HepG2 (cell line): Measurements from ENCODE around the gene CCNQ. TPM values are rescaled to one million over a fixed set of nuclear protein-coding genes. Genes with fewer than 3 reads are reported as not detected.

Experiments used
- ELF4 ChIP-seq: sonication (generic); formaldehyde crosslinking; IDR thresholded peaks from 2 replicates; pipeline ENCODE4 v1.5.0; 2020; ENCODE audit warnings: missing genetic modification reagents, mild to moderate bottlenecking, moderate library complexity, borderline replicate concordance
- FOXO1 ChIP-seq: sonication (generic); formaldehyde crosslinking; IDR thresholded peaks from 2 replicates; pipeline ENCODE4 v1.4.0; 2020; ENCODE audit warnings: missing genetic modification reagents
- GATA4 ChIP-seq: sonication (generic); IDR thresholded peaks from 2 replicates; pipeline ENCODE4 v1.6.1; 2016; ENCODE audit warnings: antibody characterized with exemption, low read depth, borderline replicate concordance
- GATAD2A ChIP-seq: IDR thresholded peaks from 2 replicates; pipeline ENCODE4 v1.6.1; 2016
- HDAC2 ChIP-seq: sonication (generic); formaldehyde crosslinking; IDR thresholded peaks from 2 replicates; pipeline ENCODE4 v1.4.0; 2020; ENCODE audit warnings: missing genetic modification reagents
- ISL2 ChIP-seq: sonication (generic); formaldehyde crosslinking; IDR thresholded peaks from 2 replicates; pipeline ENCODE4 v1.5.0; 2020; ENCODE audit warnings: missing genetic modification reagents
- PCBP2 ChIP-seq: fragments of 200-400 bp; formaldehyde crosslinking; optimal IDR thresholded peaks from 2 replicates; pipeline ENCODE3; 2018; ENCODE audit warnings: low read length, low read depth; ENCODE audit not compliant: poor library complexity, severe bottlenecking
- SETDB1 ChIP-seq: sonication (generic); formaldehyde crosslinking; IDR thresholded peaks from 2 replicates; pipeline ENCODE4 v1.5.1; 2020; ENCODE audit warnings: missing genetic modification reagents, mild to moderate bottlenecking, borderline replicate concordance
- SMYD3 ChIP-seq: sonication (generic); formaldehyde crosslinking; IDR thresholded peaks from 2 replicates; pipeline ENCODE4 v1.8.1; 2023; ENCODE audit warnings: mild to moderate bottlenecking, missing genetic modification reagents
- TBX2 ChIP-seq: sonication (generic); formaldehyde crosslinking; IDR thresholded peaks from 2 replicates; pipeline ENCODE4 v1.5.0; 2020; ENCODE audit warnings: missing genetic modification reagents, mild to moderate bottlenecking, borderline replicate concordance
- WIZ ChIP-seq: sonication (generic); formaldehyde crosslinking; IDR thresholded peaks from 2 replicates; pipeline ENCODE4 v1.5.1; 2020; ENCODE audit warnings: mild to moderate bottlenecking, missing genetic modification reagents
- ZFP62 ChIP-seq: sonication (generic); formaldehyde crosslinking; IDR thresholded peaks from 2 replicates; pipeline ENCODE4 v1.4.0; 2020; ENCODE audit warnings: missing genetic modification reagents
- ZIK1 ChIP-seq: sonication (generic); formaldehyde crosslinking; IDR thresholded peaks from 2 replicates; pipeline ENCODE4 v1.5.0; 2020; ENCODE audit warnings: mild to moderate bottlenecking, low read depth, missing genetic modification reagents, borderline replicate concordance
- ZNF605 ChIP-seq: sonication (generic); formaldehyde crosslinking; IDR thresholded peaks from 2 replicates; pipeline ENCODE4 v1.8.0; 2022; ENCODE audit warnings: mild to moderate bottlenecking, missing genetic modification reagents
- ZNF737 ChIP-seq: sonication (generic); formaldehyde crosslinking; IDR thresholded peaks from 2 replicates; pipeline ENCODE4 v1.5.0; 2020; ENCODE audit warnings: missing genetic modification reagents, mild to moderate bottlenecking, borderline replicate concordance
- polyA plus RNA-seq, 8 experiments: library from polyadenylated mRNA; depleted of rRNA in 3 of 8; stranded (reverse) in 7 of 8; unstranded in 1 of 8; fragments of >200 nt; fragmentation: Illumina TruSeq in 4 of 8; extraction: Trizol in 4 of 8; gene quantifications; 2 replicates each; pipeline versions ENCODE4 v1.2.1 to v1.2.3, GENCODE V29; 2011 to 2016; ENCODE audit warnings: low read depth in 4 of 8, missing spikeins in 1 of 8, mixed read lengths in 1 of 8; ENCODE audit not compliant: insufficient read depth in 1 of 8
- total RNA-seq, 5 experiments: library from RNA; depleted of rRNA; stranded (reverse); fragments of >200 nt; fragmentation: Illumina TruSeq; extraction: Trizol; gene quantifications; 2 replicates each; pipeline ENCODE4 v1.2.3, GENCODE V29; 2016; ENCODE audit warnings: low read depth in 1 of 5
- TF ChIP-seq, protein P1 (sequence below): sonication (generic); formaldehyde crosslinking; IDR thresholded peaks from 2 replicates; pipeline ENCODE4 v1.4.0; 2020; ENCODE audit warnings: missing genetic modification reagents, borderline replicate concordance
- TF ChIP-seq, protein P2 (sequence below): sonication (generic); formaldehyde crosslinking; IDR thresholded peaks from 2 replicates; pipeline ENCODE4 v1.5.0; 2020; ENCODE audit warnings: missing genetic modification reagents
- TF ChIP-seq, protein P3 (sequence below): IDR thresholded peaks from 2 replicates; pipeline ENCODE4 v1.6.1; 2012; ENCODE audit warnings: low read depth, low read length, improper control_type of control experiment
- TF ChIP-seq, protein P4 (sequence below): sonication (generic); formaldehyde crosslinking; IDR thresholded peaks from 2 replicates; pipeline ENCODE4 v1.4.0; 2020; ENCODE audit warnings: missing genetic modification reagents, borderline replicate concordance
- TF ChIP-seq, protein P5 (sequence below): fragments of 450-650 bp; IDR thresholded peaks from 2 replicates; pipeline ENCODE4 v1.6.1; 2017; ENCODE audit warnings: mild to moderate bottlenecking

The CCNQ gene
- total and polyA plus RNA-seq, 2 of the 13 experiments (the other 11 are each of a cell fraction or from before 2014, with no cell fraction given): 15.0 to 25.5 TPM

DNA sequence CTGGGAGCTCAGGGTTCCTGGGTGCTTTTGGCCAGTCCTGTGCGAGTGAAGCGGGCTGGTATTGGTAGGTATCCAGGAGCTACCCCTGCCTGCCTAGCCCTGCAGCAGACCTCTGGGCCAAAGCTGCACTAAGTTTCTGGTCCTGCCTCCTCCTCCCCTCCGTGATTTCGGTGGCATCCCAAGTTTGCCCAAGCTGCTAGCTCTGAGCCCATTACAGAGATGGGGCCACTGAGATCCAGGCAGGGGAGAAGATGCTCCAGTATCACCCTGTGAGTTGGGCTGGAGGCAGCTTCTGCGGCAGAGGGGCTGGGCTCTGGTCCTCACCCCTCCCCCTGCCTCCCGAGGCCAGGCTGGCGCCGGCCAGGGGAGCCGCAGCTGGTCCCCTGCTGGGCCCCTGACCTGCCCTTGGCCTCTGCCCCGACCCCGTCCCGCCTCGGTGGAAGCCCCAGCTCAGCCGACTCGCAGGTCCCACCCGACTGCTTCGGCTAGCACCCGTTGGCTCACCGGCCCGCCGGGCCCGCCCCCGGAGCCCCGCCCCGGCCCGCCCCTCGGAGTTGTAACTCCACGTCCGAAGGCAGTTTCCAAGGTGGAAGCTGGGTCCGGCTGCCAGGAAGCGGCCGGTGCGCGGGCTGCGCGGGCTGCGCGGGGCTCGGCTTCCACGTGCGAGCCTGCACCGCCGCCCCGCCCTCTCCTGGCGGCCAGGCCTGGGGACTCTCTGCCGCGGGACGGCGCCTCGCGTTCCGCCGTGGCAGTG lies 47.9 kb upstream of the CCNQ start, which contains the start of gene DUSP9 (continued):
- TF ChIP-seq, protein P1, sequence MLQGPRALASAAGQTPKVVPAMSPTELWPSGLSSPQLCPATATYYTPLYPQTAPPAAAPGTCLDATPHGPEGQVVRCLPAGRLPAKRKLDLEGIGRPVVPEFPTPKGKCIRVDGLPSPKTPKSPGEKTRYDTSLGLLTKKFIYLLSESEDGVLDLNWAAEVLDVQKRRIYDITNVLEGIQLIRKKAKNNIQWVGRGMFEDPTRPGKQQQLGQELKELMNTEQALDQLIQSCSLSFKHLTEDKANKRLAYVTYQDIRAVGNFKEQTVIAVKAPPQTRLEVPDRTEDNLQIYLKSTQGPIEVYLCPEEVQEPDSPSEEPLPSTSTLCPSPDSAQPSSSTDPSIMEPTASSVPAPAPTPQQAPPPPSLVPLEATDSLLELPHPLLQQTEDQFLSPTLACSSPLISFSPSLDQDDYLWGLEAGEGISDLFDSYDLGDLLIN: no peak
- TF ChIP-seq ZNF605 (CRISPR knock-in tag) (no peak), GATA4 (peak; percentile 58; the same call in 1 of the 2 replicates), PCBP2 (no peak), ZFP62 (no peak), SMYD3 (CRISPR knock-in tag) (no peak), ZNF737 (no peak), FOXO1 (CRISPR knock-in tag) (peak; percentile 75), ZIK1 (no peak), ELF4 (CRISPR knock-in tag) (no peak), GATAD2A (CRISPR knock-in tag) (no peak; the same call in 1 of the 2 replicates), WIZ (CRISPR knock-in tag) (no peak), HDAC2 (CRISPR knock-in tag) (peak; percentile 61), ISL2 (peak; percentile 86), TBX2 (CRISPR knock-in tag) (peak; percentile 72; the same call in 1 of the 2 replicates), SETDB1 (CRISPR knock-in tag) (no peak)
- TF ChIP-seq, protein P2, sequence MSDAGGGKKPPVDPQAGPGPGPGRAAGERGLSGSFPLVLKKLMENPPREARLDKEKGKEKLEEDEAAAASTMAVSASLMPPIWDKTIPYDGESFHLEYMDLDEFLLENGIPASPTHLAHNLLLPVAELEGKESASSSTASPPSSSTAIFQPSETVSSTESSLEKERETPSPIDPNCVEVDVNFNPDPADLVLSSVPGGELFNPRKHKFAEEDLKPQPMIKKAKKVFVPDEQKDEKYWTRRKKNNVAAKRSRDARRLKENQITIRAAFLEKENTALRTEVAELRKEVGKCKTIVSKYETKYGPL (CRISPR knock-in tag): no peak
- TF ChIP-seq, protein P3, sequence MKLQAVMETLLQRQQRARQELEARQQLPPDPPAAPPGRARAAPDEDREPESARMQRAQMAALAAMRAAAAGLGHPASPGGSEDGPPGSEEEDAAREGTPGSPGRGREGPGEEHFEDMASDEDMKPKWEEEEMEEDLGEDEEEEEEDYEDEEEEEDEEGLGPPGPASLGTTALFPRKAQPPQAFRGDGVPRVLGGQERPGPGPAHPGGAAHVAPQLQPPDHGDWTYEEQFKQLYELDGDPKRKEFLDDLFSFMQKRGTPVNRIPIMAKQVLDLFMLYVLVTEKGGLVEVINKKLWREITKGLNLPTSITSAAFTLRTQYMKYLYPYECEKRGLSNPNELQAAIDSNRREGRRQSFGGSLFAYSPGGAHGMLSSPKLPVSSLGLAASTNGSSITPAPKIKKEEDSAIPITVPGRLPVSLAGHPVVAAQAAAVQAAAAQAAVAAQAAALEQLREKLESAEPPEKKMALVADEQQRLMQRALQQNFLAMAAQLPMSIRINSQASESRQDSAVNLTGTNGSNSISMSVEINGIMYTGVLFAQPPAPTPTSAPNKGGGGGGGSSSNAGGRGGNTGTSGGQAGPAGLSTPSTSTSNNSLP: no peak
- TF ChIP-seq, protein P4, sequence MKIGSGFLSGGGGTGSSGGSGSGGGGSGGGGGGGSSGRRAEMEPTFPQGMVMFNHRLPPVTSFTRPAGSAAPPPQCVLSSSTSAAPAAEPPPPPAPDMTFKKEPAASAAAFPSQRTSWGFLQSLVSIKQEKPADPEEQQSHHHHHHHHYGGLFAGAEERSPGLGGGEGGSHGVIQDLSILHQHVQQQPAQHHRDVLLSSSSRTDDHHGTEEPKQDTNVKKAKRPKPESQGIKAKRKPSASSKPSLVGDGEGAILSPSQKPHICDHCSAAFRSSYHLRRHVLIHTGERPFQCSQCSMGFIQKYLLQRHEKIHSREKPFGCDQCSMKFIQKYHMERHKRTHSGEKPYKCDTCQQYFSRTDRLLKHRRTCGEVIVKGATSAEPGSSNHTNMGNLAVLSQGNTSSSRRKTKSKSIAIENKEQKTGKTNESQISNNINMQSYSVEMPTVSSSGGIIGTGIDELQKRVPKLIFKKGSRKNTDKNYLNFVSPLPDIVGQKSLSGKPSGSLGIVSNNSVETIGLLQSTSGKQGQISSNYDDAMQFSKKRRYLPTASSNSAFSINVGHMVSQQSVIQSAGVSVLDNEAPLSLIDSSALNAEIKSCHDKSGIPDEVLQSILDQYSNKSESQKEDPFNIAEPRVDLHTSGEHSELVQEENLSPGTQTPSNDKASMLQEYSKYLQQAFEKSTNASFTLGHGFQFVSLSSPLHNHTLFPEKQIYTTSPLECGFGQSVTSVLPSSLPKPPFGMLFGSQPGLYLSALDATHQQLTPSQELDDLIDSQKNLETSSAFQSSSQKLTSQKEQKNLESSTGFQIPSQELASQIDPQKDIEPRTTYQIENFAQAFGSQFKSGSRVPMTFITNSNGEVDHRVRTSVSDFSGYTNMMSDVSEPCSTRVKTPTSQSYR (CRISPR knock-in tag): peak; percentile 92
- TF ChIP-seq, protein P5, sequence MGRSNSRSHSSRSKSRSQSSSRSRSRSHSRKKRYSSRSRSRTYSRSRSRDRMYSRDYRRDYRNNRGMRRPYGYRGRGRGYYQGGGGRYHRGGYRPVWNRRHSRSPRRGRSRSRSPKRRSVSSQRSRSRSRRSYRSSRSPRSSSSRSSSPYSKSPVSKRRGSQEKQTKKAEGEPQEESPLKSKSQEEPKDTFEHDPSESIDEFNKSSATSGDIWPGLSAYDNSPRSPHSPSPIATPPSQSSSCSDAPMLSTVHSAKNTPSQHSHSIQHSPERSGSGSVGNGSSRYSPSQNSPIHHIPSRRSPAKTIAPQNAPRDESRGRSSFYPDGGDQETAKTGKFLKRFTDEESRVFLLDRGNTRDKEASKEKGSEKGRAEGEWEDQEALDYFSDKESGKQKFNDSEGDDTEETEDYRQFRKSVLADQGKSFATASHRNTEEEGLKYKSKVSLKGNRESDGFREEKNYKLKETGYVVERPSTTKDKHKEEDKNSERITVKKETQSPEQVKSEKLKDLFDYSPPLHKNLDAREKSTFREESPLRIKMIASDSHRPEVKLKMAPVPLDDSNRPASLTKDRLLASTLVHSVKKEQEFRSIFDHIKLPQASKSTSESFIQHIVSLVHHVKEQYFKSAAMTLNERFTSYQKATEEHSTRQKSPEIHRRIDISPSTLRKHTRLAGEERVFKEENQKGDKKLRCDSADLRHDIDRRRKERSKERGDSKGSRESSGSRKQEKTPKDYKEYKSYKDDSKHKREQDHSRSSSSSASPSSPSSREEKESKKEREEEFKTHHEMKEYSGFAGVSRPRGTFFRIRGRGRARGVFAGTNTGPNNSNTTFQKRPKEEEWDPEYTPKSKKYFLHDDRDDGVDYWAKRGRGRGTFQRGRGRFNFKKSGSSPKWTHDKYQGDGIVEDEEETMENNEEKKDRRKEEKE: no peak
